Activated effector memory CD4-positive, alpha-beta T cell treated with anti-CD3 and anti-CD28 coated beads, Interleukin-2, amount 50 U/mL, for 16 hours (primary cell): ENCODE data around the gene SLC34A3.
"Not testable (repeated sequence)": the region's sequence is repeated elsewhere in the genome, so short reads cannot be mapped to it uniquely, and the experiment has no call there.

Experiments used
- DNase-seq: peaks from one replicate; pipeline ENCODE4 v3.0.0-alpha.2; 2020

The SLC34A3 gene

DNA sequence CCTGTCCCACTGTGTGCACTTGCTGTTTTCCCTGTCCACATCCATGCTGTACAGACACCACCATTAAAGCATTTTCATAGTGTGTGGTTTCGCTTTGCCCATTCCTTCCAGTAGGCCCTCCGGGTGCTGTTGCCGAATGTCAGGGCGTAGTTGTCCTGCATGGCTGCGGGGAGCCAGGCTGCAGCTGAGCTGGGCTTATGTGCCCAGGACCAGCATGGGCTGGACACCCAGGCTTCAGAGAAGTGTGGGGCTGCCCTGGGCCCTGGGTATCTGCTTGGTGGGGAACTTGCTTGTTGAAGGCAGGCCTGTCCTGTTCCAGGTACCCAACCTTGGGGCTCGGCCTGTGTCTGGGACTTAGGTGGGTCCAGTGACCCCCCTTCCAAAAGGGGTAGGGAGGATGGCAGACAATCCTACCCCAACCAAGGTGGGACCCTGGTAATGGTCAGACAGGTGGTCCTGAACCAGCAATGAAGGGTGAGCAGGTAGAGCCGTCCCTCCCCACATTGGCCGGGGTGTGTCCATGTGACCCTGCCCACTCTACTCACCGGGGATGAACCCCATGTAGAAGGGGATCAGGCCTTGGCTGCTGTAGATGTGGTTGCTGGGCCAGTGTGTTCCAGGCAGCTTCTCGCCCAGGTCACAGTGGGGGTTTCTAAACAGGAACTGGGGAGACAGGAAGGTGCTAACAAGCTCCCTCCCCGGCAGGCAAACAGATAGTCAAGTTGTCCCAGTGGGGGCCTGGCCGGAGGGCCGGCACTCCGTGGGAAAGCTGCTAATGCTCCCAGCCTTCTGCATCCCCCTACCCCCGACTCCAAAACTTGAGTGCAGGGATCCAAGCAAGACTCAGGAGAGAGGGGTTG is 13.2 kb downstream of the SLC34A3 start:
- no peak for DNase-seq

DNA sequence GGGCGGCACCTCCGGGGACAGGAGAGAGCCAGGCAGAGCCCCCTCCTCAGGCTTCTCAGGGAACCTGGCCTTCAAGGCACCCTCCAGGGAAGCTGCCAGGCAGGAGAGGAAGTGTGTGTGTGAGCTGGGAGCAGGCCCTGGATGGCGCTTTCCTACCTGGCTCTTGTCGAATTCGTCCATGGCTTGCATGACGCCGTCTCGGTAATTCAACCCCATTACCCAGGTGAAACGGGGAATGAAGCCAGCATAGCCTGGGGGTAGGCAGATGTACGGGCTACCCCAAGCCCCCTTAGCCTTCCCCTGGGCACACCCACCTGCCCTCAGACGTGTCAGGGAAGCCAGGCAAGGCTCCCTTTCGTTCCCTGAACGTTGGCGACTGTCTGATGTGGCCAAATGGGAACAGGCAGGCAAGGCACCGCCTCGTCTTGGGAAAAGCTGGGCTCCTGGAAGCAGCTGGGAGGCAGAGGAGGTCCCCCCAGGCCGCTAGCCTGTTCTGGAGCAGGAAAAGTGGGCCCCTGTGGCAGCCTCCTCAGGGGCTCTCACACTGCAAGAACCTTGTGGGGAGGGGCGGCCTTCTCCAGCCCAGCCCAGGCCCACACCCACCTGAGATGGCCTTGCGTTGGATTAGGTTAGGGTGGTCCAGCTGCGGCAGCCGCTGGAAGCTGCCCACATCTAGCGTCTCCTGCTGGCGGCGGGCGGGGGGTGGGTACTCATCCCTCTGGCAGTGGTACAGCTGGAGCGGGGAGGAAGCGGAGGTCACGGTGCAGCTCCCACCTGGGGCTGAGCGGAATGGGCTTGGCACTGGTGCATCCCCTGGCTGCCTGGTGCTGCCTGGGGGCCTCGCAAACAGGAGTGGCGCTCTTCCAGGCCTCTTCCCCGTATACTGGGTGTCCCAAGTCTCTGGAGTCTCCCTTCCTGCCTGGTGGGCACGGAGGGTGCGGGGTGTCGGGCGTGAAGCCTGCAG is 14.1 kb downstream of the SLC34A3 start:
- no peak for DNase-seq

DNA sequence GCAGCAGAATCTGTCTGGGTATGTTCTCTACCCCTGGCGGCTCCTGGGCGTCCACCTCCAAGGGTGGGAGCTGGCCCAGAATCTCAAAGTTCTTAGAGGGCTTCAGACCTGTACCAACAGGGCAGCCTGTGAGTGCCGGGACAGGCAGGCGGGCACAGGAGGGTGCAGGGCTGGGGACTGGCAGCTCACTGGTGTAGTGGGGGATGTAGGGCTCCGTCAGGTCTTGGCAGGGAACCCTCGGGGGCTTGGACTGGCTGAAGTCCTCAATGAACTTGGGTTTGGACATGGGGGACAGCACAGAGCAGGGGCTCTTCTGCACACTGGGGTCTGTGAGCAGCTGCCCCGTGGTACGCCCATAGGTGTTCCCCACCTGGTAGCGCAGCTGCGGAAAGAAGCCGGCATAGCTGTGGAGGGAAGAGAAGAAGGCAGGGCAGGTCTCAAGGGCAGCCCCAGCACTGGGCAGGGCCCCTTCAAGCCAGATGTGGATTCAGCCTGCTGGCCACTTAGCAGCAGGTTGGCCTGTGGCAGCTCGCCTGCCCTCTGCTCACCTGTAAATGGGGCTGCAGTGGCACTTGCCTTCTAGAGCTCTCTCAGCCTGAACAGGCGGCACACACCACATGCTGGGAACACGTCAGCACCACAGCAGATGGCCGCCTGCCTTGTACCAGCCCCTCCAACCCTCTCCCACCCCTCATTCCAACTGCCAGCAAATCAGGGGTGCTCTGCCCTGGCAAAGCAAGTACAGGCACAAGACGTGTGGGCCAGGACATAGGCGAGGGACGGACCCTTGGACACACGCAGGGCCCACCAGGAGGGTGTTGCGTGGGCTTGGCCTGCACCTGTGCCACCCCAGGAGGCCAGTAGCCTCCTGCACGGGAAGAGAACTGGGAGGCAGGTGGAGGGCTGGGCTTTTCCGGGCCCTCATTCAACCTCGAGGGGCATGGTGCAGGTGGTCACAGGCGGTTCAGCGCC is 15.0 kb downstream of the SLC34A3 start:
- DNase-seq, result no peak

DNA sequence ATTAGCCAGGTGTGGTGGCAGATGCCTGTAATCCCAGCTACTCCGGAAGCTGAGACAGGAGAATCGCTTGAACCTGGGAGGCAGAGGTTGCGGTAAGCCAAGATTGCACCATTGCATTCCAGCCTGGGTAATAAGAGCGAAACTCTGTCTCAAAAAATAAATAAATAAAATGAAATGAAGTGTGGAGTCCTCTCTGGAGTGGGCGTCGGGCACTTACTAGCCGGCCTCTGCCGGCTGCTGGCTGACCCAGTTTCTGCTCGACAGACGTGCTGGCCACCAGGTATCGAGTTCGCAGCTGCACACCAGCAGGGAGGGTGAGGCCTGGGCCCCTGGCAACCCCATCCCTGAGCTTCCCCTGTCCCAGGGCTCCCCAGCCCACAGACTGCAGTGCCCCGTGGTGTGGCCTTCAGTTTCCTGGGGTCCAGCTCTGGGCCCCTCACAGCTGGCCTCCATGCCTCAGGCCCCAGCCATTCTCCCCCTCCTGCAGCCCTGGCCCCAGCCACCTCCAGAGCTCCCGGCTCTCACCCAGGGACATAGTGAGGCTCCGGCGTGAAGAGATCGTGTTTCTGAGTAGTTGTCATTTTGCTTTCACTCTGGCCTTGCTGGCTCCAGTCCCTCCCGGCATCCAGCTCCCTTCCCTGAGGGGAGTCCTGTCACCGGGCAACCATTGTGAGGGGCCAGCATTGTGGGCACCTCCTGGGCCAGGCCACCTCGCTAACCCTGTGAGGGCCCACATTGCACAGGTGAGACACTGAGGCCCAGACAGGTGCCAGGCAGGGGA is 16.6 kb downstream of the SLC34A3 start:
- DNase-seq, result no peak

DNA sequence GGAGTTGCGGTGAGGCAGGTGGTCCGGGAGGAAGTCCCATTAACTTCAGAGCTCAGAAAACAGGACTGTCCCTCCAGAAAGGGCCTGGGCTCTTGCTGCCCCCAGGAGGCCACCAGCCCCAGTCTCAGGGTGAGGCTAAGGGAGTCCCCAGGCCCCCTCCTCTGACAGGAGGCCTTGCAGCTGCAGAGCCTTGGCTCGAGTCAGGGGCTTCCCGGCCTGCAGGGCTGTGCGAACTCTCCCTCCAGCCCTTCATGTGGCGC is 17.1 kb downstream of the SLC34A3 start:
- no peak for DNase-seq

DNA sequence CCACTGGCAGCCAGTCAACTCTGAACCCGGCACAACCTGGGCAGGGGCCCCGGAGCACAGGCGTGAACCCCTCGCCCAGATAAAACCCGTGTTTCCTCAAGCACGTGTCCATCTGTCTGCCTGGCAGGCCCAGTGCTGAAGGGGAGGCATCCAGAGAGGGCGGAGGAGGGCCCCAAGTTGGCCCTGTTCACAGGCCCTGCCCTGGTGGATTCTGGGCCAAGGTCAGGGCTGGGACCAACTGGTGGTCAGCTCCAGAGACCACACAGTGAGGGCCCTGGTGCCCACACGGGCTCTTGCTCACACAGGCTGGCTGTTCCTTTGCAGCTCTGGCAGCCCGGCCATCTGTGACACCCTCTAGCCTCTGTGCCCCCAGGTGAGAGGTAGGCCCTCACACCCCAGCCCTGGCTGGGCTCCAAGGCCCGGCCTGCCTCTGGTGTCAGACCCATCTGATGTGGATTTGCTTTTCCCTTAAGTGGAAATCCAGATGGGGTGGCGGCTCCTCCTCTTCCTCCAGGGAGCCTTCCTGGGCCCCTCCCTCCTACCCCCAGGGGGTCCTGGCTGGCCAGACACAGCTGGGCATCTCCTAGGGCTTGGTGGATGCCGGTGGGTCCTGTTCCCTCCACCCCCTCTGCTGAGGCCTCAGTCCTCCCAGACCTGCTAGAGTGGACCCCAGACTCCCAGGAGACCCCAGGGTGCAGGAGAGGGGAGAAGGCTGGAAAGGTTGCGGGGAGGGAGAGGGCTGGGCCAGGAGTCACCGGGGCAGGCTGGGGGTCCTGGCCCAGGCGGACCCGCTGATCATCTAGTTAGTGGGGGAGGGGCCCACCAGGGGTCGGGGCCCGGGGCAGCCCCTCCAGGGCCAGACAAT is 19.9 kb downstream of the SLC34A3 start:
- no peak for DNase-seq

DNA sequence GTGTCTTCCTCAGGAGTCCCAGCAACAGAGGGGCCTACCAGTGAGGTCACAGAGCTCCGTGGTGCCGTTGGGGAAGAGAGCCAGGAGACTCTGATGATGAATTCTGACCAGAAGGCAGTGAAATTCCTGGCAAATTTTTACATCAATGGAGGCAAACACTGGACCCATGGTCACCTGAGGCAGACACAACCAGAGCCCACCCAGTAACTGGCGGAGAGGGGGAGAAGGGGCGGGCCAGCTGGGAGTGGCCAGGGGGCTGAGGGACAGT is 20.4 kb downstream of the SLC34A3 start, which contains the start of gene STPG3:
Gene STPG3, plus strand, starts transcription at position 93 of the 268 bp plus-strand sequence. Its CDS starts 1 bp downstream, at position 94.
- no peak for DNase-seq

DNA sequence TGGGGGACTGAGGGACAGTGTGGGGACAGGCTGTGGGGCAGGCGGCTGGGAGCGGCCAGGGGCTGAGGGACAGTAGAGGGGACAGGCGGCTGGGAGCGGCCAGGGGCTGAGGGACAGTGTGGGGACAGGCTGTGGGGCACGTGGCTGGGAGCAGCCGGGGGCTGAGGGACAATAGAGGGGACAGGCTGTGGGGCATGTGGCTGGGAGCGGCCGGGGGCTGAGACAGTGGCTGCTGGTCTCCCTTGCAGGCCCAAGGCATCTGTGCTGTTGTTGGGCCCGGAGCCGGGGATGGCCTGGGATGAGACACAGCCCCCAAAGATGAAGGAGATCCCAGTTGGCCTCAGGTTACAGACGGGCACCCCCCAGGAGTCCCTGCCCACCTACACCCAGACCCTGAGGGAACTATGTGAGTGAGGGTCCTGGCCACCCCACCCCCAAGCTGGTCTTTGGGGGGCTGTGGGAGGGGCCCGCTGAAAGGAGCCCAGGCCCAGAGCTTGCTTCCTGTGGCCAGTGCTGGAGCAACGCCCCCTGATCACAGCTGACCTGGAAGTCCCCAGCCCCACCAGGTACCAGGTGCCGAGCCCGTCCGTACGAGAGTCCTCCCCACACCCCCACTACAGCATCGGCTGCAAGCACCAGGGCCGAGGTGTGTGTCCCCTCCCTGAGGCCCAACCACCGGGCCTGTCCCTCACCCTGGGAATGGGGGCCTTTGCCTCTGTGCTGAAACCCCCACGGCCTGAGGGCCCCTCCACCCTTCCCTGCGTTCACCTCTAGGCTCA is 21.0 kb downstream of the SLC34A3 start:
- DNase-seq, result no peak

DNA sequence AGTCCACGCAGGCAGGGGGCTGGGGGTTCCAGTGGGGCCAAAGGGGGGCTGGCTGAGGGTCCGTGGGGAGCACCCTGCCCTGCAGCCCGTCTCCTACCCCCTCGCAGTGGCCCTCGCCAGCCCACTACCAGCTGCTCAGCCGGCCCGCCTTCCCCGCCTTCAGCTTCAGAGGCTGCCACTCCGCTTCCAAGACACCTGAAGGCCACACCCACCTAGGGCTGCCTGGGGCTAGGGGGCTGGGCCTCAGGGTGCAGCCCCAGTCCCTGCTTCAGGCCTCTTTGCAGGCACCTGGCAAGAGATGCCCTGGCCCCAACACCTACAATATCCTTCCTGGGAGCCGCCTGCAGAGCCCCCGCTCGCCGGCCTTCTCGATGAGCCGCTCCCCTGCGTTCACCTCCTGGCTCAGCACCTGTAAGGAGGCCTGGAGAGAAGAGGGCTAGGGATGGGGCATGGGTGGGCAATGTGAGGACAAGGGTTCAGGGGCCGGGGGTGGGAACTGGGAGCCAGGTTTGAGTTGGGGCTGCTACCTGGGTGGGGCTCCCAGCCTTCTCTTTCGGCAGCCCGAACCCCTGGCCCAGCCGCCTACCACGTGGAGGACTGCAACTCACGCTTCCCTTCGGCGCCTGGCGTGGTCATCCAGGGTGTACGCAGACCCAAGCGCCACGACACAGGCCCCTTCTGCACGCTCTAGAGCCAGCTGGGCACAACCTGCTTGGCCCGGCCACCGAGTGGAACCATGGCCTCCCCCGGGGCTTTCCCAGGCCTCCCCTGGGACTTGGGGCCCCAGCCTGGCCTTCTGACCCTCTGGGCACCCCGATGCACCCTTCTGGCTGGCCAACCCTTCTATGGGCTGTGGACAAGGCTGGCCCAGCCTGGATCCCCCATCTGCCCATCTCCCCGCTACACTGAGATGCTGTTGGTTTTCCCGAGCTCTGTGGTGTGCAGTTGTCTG is 22.1 kb downstream of the SLC34A3 start:
- no peak for DNase-seq

DNA sequence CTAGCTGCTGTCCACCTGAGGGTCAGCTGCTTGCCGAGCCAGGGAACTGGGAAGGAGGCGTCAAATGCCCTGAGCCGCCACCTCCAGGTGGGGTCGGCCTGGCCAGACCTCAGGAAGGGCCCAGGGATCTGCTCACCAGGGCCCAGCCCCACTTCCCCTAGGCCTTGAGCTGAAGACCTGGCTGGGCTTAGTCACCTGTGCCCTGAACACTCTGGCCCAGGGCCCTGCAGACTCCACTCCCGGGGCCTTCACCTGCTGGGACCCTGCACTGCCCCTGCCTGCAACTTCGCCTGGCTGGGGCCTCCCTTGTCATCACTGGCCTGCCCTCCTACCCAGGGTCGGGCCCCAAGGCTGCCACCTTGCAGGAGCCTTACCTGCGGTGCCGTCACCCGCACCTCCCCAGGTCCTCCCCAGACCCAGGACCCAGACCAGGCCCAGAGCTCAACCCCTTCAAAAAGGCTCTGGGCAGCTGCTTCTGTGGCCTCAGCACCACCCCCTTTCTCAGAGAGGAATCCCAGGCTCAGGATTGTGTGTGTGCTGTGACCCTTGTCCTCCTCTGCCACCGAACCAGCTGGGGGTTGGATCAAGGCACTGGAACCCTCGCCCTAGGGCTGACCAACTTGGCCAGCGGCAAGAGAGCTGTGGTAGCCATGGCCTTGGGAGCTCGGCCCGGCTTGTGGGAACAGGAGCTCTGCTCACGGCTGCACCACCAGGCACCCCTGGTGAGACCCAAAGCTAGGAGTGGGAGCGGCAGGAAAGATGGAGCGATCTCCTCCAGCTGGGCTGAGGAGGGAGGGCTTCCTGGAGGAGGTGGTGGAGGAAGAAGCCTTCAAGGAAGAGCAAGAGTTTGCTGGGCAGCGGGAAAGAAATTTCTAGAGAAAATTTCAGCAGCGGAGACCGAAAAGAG is 23.3 kb downstream of the SLC34A3 start:
- no peak for DNase-seq

DNA sequence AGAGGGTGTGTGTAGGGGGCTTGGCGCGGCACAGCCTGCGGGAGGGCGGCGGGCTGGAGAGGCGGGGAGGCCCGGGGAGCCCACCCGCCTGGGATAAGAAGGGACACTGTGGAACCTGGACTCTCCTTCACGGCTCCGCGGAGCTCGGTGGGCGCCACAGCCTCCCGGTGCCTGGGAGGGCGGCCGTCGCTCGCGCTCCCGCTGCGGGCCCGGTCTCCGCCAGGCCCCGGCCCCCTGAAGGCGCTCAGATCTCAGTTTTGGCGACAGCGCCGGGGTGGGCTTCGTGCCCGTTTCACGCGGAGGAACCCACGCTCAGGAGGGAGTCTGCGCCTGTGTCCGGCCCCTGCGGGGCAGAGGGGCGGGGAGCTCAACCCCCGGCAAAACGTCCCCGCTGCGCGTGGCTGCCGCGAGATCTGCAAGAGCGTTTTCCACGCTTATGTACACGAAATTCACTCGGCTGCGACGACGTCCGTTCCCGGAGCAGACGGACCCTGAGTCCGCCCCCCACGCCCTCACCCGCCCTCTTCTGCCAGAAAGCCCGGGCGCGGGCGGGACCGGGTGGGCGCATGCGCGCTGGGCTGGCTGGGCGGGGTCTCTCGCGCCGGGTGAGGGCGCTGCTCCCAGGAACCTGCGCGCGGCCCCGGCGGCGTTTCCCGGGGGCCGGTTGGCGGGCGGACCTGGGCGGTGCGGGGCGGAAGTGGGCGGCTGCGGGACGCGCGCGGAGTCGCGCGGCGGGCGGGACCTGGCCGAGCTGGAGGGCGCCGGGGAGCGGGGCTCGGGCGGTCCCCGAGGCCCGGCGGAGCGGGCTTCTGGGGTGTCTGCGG is 24.1 kb downstream of the SLC34A3 start, which contains the start of gene NELFB:
Gene NELFB, plus strand, starts transcription at position 704 of the 824 bp plus-strand sequence.
- peak; percentile 99 for DNase-seq

DNA sequence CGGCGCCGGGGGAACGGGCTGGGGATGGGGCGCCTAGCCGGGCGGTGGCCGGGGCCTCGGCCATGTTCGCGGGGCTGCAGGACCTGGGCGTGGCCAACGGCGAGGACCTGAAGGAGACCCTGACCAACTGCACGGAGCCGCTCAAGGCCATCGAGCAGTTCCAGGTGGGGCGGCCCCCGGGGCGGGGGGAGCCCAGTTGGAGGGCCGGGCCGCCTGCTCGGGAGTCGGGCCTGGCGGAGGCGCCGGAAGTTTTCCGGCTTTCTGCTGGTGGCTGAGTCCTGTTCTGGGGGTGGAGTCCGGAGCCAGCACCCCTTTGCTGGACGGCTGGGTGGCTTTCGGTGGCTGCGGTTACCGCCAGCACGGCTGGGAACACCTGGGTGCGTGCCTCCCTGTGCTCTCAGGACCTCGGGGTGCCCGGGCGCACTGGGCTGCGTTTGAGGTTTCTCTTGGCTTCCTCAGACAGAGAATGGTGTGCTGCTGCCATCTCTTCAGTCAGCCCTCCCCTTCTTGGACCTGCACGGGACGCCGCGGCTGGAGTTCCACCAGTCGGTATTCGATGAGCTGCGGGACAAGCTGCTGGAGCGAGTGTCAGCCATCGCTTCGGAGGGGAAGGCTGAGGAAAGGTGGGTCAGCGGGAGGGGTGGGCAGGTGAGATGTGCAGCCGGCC is 24.9 kb downstream of the SLC34A3 start:
- DNase-seq, result no peak

DNA sequence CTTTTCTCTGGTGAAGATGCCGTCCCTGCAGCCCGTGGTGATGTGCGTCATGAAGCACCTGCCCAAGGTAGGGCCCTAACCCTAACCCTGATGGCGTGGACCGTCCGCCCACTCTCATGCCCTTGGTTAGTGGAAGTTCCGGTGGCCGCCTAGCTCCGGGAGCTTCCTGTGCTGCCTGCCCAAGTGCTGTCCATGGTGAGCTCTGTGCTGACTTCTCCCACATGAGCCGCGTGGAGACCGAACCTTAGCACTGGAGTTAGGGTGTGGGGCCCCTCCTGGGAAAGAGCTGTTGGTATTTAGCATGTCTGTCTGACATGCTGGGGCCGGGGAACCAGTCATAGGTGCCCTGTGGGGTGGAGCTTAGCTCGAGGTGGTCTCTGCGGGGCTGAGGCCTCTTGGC is 25.7 kb downstream of the SLC34A3 start:
- no peak for DNase-seq

DNA sequence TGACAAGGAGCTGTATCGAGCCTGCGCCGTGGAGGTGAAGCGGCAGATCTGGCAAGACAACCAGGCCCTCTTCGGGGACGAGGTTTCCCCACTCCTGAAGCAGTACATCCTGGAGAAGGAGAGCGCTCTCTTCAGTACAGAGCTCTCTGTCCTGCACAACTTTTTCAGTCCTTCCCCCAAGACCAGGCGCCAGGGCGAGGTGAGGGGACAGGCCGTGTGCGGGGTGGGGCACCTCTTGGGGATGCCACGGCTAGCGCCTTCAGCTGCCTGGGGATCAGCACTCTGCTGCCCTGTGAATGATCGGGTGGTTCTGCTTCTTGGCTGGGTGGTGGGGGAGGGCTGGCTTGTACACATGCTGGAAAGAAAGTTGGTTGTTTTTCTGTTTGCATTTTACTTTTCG is 26.2 kb downstream of the SLC34A3 start:
- DNase-seq, result no peak

DNA sequence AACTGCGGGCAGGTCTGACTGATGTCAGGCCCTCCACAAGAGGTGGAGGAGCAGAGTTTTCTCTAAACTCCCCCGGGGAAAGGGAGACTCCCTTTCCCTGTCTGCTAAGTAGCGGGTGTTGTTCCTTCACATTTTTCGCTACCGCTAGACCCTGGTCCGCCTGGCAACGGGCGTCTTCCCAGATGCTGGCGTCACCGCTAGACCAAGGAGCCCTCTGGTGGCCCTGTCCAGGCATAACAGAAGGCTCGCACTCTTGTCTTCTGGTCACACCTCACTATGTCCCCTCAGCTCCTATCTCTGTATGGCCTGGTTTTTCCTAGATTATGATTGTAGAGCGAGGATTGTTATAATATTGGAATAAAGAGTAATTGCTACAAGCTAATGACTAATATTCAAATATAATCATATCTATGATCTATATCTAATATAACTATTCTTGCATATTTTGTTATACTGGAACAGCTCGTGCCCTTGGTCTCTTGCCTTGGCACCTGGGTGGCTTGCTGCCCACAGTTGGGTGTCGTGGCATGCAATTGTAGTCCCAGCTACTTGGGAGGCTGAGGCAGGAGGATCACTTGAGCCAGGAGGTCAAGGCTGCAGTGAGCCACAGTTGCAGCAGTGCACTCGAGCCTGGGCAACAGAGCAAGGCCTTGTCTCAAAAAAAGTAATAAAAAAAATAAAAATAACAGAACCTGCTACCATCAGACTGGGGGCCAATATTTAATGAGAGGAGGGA is 31.6 kb downstream of the SLC34A3 start:
- not testable (repeated sequence) for DNase-seq

DNA sequence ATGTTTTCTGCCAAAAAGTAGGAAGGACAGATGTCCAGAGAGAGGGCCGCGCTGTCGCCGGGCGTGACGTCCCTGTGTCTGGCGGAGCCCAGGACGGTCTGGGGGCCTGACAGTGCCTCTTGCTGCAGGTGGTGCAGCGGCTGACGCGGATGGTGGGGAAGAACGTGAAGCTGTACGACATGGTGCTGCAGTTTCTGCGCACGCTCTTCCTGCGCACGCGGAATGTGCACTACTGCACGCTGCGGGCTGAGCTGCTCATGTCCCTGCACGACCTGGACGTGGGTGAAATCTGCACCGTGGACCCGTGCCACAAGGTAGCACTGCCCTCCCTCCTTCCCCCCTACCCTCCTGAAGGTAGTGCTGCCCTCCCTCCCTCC is 32.2 kb downstream of the SLC34A3 start:
- no peak for DNase-seq
